HG03469 (cell line): ENCODE results near the gene FAF1.

ENCODE experiments used
- ATAC-seq: cut with Tn5 transposase; IDR thresholded peaks from one replicate; pipeline ENCODE4 v1.9.1; 2021; ENCODE audit warnings: mild to moderate bottlenecking, moderate library complexity, moderate number of reproducible peaks; ENCODE audit not compliant: unreplicated experiment

The FAF1 gene

GRCh38 chr1:50452700-50453099 lies 507.4 kb downstream of the FAF1 start:
- no peak for ATAC-seq

- ATAC-seq: no peak
Observed at GRCh38 chr1:50450861-50451653, 509.0 kb downstream of the FAF1 start.

GRCh38 chr1:50447961-50448360 lies 512.1 kb downstream of the FAF1 start:
- ATAC-seq: no peak

GRCh38 chr1:50441183-50441582 lies 518.9 kb downstream of the FAF1 start:
- no peak for ATAC-seq

- ATAC-seq: no peak
Observed at GRCh38 chr1:50438945-50439344, 521.1 kb downstream of the FAF1 start.

GRCh38 chr1:50436489-50436888 lies 523.6 kb downstream of the FAF1 start:
- ATAC-seq: no peak

- ATAC-seq: no peak
Observed at GRCh38 chr1:50430010-50430405, 530.1 kb downstream of the FAF1 start.

GRCh38 chr1:50427818-50428779 lies 532.0 kb downstream of the FAF1 start:
- ATAC-seq: no peak

- ATAC-seq: no peak
Observed at GRCh38 chr1:50427086-50427817, 532.8 kb downstream of the FAF1 start.

GRCh38 chr1:50426702-50427085 lies 533.4 kb downstream of the FAF1 start:
- no peak for ATAC-seq

- ATAC-seq: no peak
Observed at GRCh38 chr1:50426108-50426700, 533.9 kb downstream of the FAF1 start.

GRCh38 chr1:50425376-50426107 lies 534.5 kb downstream of the FAF1 start:
- no peak for ATAC-seq

GRCh38 chr1:50424884-50425375 lies 535.1 kb downstream of the FAF1 start:
- no peak for ATAC-seq

GRCh38 chr1:50424045-50424883 lies 535.8 kb downstream of the FAF1 start:
- no peak for ATAC-seq

- no peak for ATAC-seq
Observed at GRCh38 chr1:50423670-50424000, 536.4 kb downstream of the FAF1 start.

- no peak for ATAC-seq
Observed at GRCh38 chr1:50422946-50423669, 537.0 kb downstream of the FAF1 start, which contains the start of gene DMRTA2. Gene DMRTA2 (minus strand): TSS chr1:50423443. CDS start chr1:50421536, 1,907 bp downstream.

- no peak for ATAC-seq
Observed at GRCh38 chr1:50422675-50422945, 537.5 kb downstream of the FAF1 start.

GRCh38 chr1:50421768-50422674 lies 538.0 kb downstream of the FAF1 start:
- no peak for ATAC-seq
